ENCODE data around the gene FADS1. TPM values are rescaled to one million over a fixed set of nuclear protein-coding genes. Genes with fewer than 3 reads are reported as not detected.

Gene FADS1
- total RNA-seq, 1 donor from 2014 or later, result 34.8 TPM

- DNase-seq, result no peak
Measured at GRCh38 chr11:61776561-61777075, 40.2 kb downstream of the FADS1 start.

GRCh38 chr11:61775606-61776554, 40.9 kb downstream of the FADS1 start:
- DNase-seq, result no peak

GRCh38 chr11:61775106-61775505, 41.7 kb downstream of the FADS1 start:
- DNase-seq, result no peak

- no peak for DNase-seq
Measured at GRCh38 chr11:61774411-61774810, 42.4 kb downstream of the FADS1 start.

- no peak for DNase-seq
Measured at GRCh38 chr11:61773809-61774208, 43.0 kb downstream of the FADS1 start.

GRCh38 chr11:61773356-61773755, 43.4 kb downstream of the FADS1 start:
- DNase-seq, result no peak

GRCh38 chr11:61771985-61772455, 44.8 kb downstream of the FADS1 start:
- DNase-seq, result no peak

GRCh38 chr11:61771195-61771894, 45.5 kb downstream of the FADS1 start:
- DNase-seq, result no peak

- DNase-seq, result no peak
Measured at GRCh38 chr11:61769946-61770683, 46.7 kb downstream of the FADS1 start.

GRCh38 chr11:61769169-61769920, 47.5 kb downstream of the FADS1 start:
- DNase-seq, result no peak

- no peak for DNase-seq
Measured at GRCh38 chr11:61768376-61769076, 48.3 kb downstream of the FADS1 start.

- DNase-seq, result no peak
Measured at GRCh38 chr11:61766353-61766841, 50.4 kb downstream of the FADS1 start.

GRCh38 chr11:61765550-61766253, 51.1 kb downstream of the FADS1 start:
- DNase-seq, result no peak

GRCh38 chr11:61764606-61765260, 52.1 kb downstream of the FADS1 start:
- no peak for DNase-seq

- no peak for DNase-seq
Measured at GRCh38 chr11:61763930-61764605, 52.7 kb downstream of the FADS1 start.

GRCh38 chr11:61762798-61763197, 54.0 kb downstream of the FADS1 start:
- DNase-seq, result no peak

- DNase-seq, result no peak
Measured at GRCh38 chr11:61762223-61762615, 54.6 kb downstream of the FADS1 start.

- DNase-seq, result no peak
Measured at GRCh38 chr11:61761440-61762222, 55.2 kb downstream of the FADS1 start.

All from skin of body (tissue), 2 donors.